NCI-H2107 (cell line): ENCODE data around the gene PLCB4.

Experiments used
- DNase-seq: peaks from one replicate; lab custom pipeline; 2025; lab: John Stamatoyannopoulos, UW

PLCB4 gene

GRCh38 chr20:9223296-9223695 lies 154.4 kb downstream of the PLCB4 start:
- no peak for DNase-seq

- no peak for DNase-seq
Observed at GRCh38 chr20:9225879-9226278, 157.0 kb downstream of the PLCB4 start.

- DNase-seq: no peak
Observed at GRCh38 chr20:9227896-9228615, 159.2 kb downstream of the PLCB4 start.

- DNase-seq: no peak
Observed at GRCh38 chr20:9228774-9229450, 160.0 kb downstream of the PLCB4 start.

- no peak for DNase-seq
Observed at GRCh38 chr20:9230406-9230805, 161.5 kb downstream of the PLCB4 start.

- no peak for DNase-seq
Observed at GRCh38 chr20:9233804-9234203, 164.9 kb downstream of the PLCB4 start.

GRCh38 chr20:9235518-9235917 lies 166.6 kb downstream of the PLCB4 start:
- DNase-seq: no peak

- DNase-seq: no peak
Observed at GRCh38 chr20:9236458-9236857, 167.6 kb downstream of the PLCB4 start.

- no peak for DNase-seq
Observed at GRCh38 chr20:9241232-9241692, 172.4 kb downstream of the PLCB4 start.

- DNase-seq: no peak
Observed at GRCh38 chr20:9241721-9242427, 173.0 kb downstream of the PLCB4 start.

- no peak for DNase-seq
Observed at GRCh38 chr20:9243986-9244385, 175.1 kb downstream of the PLCB4 start.

- no peak for DNase-seq
Observed at GRCh38 chr20:9244811-9245210, 175.9 kb downstream of the PLCB4 start.

GRCh38 chr20:9246731-9247130 lies 177.8 kb downstream of the PLCB4 start:
- DNase-seq: no peak

GRCh38 chr20:9250511-9250910 lies 181.6 kb downstream of the PLCB4 start:
- DNase-seq: no peak

GRCh38 chr20:9253006-9253539 lies 184.2 kb downstream of the PLCB4 start:
- DNase-seq: no peak

GRCh38 chr20:9255171-9255570 lies 186.3 kb downstream of the PLCB4 start:
- DNase-seq: no peak

GRCh38 chr20:9256393-9256792 lies 187.5 kb downstream of the PLCB4 start:
- no peak for DNase-seq

- DNase-seq: no peak
Observed at GRCh38 chr20:9258901-9259300, 190.0 kb downstream of the PLCB4 start.

- no peak for DNase-seq
Observed at GRCh38 chr20:9260027-9260426, 191.1 kb downstream of the PLCB4 start.

- DNase-seq: no peak
Observed at GRCh38 chr20:9261781-9262180, 192.9 kb downstream of the PLCB4 start.

GRCh38 chr20:9262653-9263194 lies 193.8 kb downstream of the PLCB4 start:
- DNase-seq: no peak

GRCh38 chr20:9269280-9269971 lies 200.5 kb downstream of the PLCB4 start:
- no peak for DNase-seq
